Ovary (tissue), 9 donors: ENCODE results near the gene FNIP2. TPM values are rescaled to one million over a fixed set of nuclear protein-coding genes. Genes with fewer than 3 reads are reported as not detected.
"Not testable (repeated sequence)": the region's sequence is repeated elsewhere in the genome, so short reads cannot be mapped to it uniquely, and the experiment has no call there.

Experiments
- DNase-seq, 5 donors: peaks; one replicate each; pipeline ENCODE4 v3.0.0-alpha.2; 2019 to 2020
- H3K27ac ChIP-seq, 2 donors: fragments of 200-600 bp; one replicate each; pipeline versions ENCODE4 v1.5.1 to v1.8.0; 2019 to 2022
- H3K27me3 ChIP-seq: fragments of 200-600 bp; one replicate; pipeline ENCODE4 v1.8.0; 2022
- H3K36me3 ChIP-seq: fragments of 200-600 bp; sonication (generic); one replicate; pipeline ENCODE4 v1.5.1; 2019
- H3K4me1 ChIP-seq: one replicate; pipeline ENCODE4 v1.8.1; 2013; ENCODE audit warnings: mild to moderate bottlenecking, moderate library complexity; ENCODE audit not compliant: insufficient read depth
- H3K4me3 ChIP-seq: fragments of 200-600 bp; sonication (generic); one replicate; pipeline ENCODE4 v1.5.1; 2017
- H3K9me3 ChIP-seq, 2 donors: fragments of 200-600 bp in 1 of 2; sonication (generic) in 1 of 2; one replicate each; pipeline versions ENCODE4 v1.5.1 to v1.8.1; 2013 to 2019; ENCODE audit warnings: mild to moderate bottlenecking in 1 of 2, moderate library complexity in 1 of 2
- EP300 ChIP-seq: sonication (generic); formaldehyde crosslinking; IDR thresholded peaks from one replicate; pipeline ENCODE4 v1.6.1; 2017; ENCODE audit warnings: antibody characterized with exemption
- POLR2A ChIP-seq: fragments of 450-650 bp; IDR thresholded peaks from one replicate; pipeline ENCODE4 v1.6.1; 2017; ENCODE audit warnings: antibody characterized with exemption, mild to moderate bottlenecking, moderate library complexity
- WGBS, 3 donors: extraction: QIAGEN DNeasy Blood & Tissue Kit in 1 of 3; methylation state at CpG; one replicate each; pipeline versions ENCODE4 v1.1.5 to v1.1.7; 2013 to 2017; 5-methylcytosine and 5-hydroxymethylcytosine counted together
- intact Hi-C, 4 donors: fragments of 100-400 bp; cut with DNase I; formaldehyde crosslinking; loops; one replicate each; pipeline versions ENCODE4 v1.11.0 to v1.15.1; 2022 to 2023
- polyA plus RNA-seq, 2 donors: library from polyadenylated mRNA; stranded (reverse); fragments of 200-250 nt in 1 of 2; fragments of 350-450 nt in 1 of 2; fragmentation: Illumina TruSeq in 1 of 2; extraction: RNeasy Lipid Tissue Mini Kit (QIAGEN cat#74804) in 1 of 2; gene quantifications; one replicate each; pipeline ENCODE4 v1.2.3, GENCODE V29; 2013 to 2014
- total RNA-seq, 7 donors: library from RNA; depleted of rRNA in 2 of 7; stranded (reverse); fragments of >200 nt in 2 of 7; fragmentation: NEBNext Ultra II Directional in 3 of 7; extraction: Animal tissue kit (Norgen Biotek cat#: 25700) in 3 of 7; gene quantifications; one replicate each; pipeline versions ENCODE4 v1.1.0 to v1.2.4, GENCODE V29; 2016 to 2023
- TF ChIP-seq, protein P1 (sequence below), 3 donors: fragments of 450-650 bp in 2 of 3; fragments of 200-600 bp in 1 of 3; IDR thresholded peaks; one replicate each; pipeline versions ENCODE4 v1.5.1 to v1.8.0; 2016 to 2022; ENCODE audit warnings: antibody characterized with exemption in 3 of 3, mild to moderate bottlenecking in 1 of 3
- donor health status: DM: no; HTN: no; CAD: no; lungs with moderate emphysema.
- donor health status: DM: no; HTN: no; CAD: no.
- donor health status: Bipolar disorder and iron deficiency.
- donor health status: DM: yes; HTN: yes; CAD: no.
- donor health status: DM: no; HTN: no; CAD: no.
- donor health status: DM: yes; HTN: yes; CAD: no.

FNIP2 gene
- total and polyA plus RNA-seq, 9 donors: 6.1 to 34.1 (median 20.4) TPM

DNA sequence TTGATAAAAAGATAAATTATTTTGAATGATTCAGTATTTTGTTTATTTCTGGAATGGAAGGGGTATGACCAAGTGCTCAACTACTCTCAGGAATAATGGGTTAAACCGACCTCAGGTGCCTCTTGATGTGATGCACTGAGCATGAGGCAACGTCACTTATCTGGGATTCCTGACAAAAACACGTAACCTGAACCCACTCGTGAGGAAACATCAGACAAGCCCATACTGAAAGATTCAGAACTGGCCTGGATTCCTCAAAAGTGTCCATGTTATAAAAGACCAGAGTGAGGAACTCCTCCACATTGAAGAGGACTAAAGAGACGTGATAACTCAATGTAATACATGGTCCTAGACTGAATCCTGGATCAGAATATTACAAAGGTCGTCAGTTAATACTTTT lies 144.0 kb downstream of the FNIP2 start:
- Histone ChIP-seq H3K4me3 (no peak overlapping the region), H3K4me1 (no peaks in the 10 kb centered on the region), H3K27me3 (no peaks in the 10 kb centered on the region), H3K9me3 (no peaks in the 10 kb centered on the region), H3K36me3 (no peaks in the 10 kb centered on the region), H3K27ac (no peak overlapping the region)
- DNase-seq: no peak
- WGBS, 3 donors: 49 to 79% (median 71%) methylated on average over 6 of the region's 6 CpGs
- intact Hi-C loops: no loop called here
- TF ChIP-seq, protein P1, sequence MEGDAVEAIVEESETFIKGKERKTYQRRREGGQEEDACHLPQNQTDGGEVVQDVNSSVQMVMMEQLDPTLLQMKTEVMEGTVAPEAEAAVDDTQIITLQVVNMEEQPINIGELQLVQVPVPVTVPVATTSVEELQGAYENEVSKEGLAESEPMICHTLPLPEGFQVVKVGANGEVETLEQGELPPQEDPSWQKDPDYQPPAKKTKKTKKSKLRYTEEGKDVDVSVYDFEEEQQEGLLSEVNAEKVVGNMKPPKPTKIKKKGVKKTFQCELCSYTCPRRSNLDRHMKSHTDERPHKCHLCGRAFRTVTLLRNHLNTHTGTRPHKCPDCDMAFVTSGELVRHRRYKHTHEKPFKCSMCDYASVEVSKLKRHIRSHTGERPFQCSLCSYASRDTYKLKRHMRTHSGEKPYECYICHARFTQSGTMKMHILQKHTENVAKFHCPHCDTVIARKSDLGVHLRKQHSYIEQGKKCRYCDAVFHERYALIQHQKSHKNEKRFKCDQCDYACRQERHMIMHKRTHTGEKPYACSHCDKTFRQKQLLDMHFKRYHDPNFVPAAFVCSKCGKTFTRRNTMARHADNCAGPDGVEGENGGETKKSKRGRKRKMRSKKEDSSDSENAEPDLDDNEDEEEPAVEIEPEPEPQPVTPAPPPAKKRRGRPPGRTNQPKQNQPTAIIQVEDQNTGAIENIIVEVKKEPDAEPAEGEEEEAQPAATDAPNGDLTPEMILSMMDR (IDR thresholded peaks at IDR 0.05): no peak
- TF ChIP-seq POLR2A (no peak), EP300 (no peak)

DNA sequence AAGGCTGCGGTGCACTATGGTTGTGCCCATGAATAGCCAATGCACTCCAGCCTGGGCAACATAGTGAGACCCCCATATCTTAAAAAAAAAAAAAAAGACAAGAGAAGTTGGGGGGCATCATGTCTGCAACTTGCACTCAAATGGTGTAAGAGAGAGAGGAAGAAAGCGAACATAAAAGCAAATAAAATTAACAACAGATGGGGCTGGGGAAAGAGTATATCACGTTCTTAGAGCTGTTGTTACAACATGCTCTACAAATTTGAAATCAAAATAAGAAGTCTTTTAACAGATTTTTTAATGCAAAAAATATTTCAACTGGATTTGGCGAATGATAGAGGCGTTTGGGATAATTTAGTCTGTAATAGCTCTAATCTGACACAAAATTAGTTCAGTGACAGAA lies 144.9 kb downstream of the FNIP2 start:
- Histone ChIP-seq H3K27ac (no peak overlapping the region), H3K9me3 (no peaks in the 10 kb centered on the region), H3K36me3 (no peaks in the 10 kb centered on the region), H3K4me3 (no peak overlapping the region), H3K27me3 (no peaks in the 10 kb centered on the region), H3K4me1 (no peaks in the 10 kb centered on the region)
- DNase-seq: no peak
- 41 to 47% (median 46%) methylated on average over 5 of the region's 5 CpGs for WGBS, 3 donors
- TF ChIP-seq POLR2A: no peak
- TF ChIP-seq, protein P1 (IDR thresholded peaks at IDR 0.05): no peak
- TF ChIP-seq EP300: no peak
- intact Hi-C loops: no loop called here

DNA sequence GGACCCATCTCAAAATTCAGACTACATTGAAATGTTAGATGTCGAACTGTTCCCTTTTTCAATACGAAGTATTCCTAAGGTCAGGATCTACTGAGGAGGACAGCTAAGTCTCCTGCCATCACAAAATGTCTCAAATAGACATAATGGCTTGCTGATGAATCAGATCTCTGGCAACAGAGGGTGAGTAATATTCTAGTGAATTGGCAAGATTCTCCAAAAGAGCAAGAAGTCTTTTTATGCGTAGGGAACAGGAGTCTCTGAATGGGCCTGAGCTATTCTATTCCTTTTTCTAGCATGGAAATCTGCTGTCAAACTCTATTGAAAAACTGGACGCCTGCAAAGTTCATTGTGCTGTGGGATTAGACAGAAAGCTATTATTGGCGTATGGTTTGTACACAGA lies 145.4 kb downstream of the FNIP2 start:
- Histone ChIP-seq H3K4me1 (no peaks in the 10 kb centered on the region), H3K4me3 (no peak overlapping the region), H3K27me3 (no peaks in the 10 kb centered on the region), H3K9me3 (no peaks in the 10 kb centered on the region), H3K36me3 (no peaks in the 10 kb centered on the region), H3K27ac (no peak overlapping the region)
- WGBS, 3 donors: 36 to 47% (median 46%) methylated on average over 5 of the region's 5 CpGs
- TF ChIP-seq, protein P1 (IDR thresholded peaks at IDR 0.05): no peak
- TF ChIP-seq POLR2A (no peak), EP300 (no peak)
- DNase-seq: no peak
- intact Hi-C loops: no loop called here

DNA sequence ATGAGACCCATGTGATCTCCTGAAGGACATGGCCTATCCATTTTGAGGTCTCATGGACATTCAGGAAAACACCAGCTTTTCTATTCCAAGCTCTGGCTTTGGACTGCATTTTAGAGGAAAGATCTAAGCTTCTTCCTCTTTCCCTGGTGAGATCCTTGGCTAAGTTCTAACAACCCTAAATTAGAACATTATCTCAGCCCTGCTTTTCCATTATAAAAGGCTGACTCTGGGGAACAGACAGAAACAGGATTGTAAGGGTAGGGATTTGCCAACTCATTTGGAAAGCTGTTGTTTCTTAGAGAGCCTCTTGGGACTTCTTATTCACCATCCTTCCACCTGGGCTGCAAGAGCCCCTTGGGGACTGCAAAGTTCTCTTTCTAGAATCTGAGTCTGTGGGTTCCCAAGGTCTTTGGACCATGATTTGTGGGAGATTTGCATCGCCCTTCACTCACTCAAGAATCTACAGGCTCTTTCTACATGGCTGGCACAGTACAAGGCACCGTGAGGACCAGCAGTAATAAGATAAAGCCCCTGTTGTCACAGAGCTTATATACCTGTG lies 146.9 kb downstream of the FNIP2 start:
- intact Hi-C loops: no loop called here
- Histone ChIP-seq H3K27me3 (no peaks in the 10 kb centered on the region), H3K9me3 (no peaks in the 10 kb centered on the region), H3K4me1 (no peaks in the 10 kb centered on the region), H3K36me3 (no peaks in the 10 kb centered on the region), H3K4me3 (no peak overlapping the region), H3K27ac (no peak overlapping the region)
- no peak for DNase-seq
- TF ChIP-seq EP300 (no peak), POLR2A (no peak)
- TF ChIP-seq, protein P1 (IDR thresholded peaks at IDR 0.05): no peak
- 85 to 97% (median 93%) methylated on average over 2 of the region's 2 CpGs for WGBS, 3 donors

DNA sequence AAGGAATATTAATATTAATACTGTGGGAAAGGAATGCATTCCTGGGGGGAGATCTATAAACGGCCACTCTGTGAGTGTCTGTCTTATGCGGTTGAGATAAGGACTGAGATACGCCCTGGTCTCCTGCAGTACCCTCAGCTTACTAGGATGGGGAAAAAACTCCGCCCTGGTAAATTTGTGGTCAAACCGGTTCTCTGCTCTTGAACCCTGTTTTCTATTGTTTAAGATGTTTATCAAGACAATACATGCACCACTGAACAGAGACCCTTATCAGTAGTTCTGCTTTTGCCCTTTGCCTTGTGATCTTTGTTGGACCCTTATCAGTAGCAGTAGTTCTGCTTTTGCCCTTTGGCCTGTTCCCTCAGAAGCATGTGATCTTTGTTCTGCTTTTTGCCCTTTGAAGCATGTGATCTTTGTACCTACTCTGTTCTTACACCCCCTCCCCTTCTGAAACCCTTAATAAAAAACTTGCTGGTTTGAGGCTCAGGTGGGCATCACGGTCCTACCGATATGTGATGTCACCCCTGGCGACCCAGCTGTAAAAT lies 151.7 kb downstream of the FNIP2 start:
- intact Hi-C loops, H3K27ac ChIP-seq, H3K4me3 ChIP-seq, H3K27me3 ChIP-seq, H3K4me1 ChIP-seq, H3K9me3 ChIP-seq, H3K36me3 ChIP-seq, DNase-seq: not testable (repeated sequence)
- WGBS, 3 donors: 81 to 93% (median 89%) methylated on average over 8 of the region's 8 CpGs

DNA sequence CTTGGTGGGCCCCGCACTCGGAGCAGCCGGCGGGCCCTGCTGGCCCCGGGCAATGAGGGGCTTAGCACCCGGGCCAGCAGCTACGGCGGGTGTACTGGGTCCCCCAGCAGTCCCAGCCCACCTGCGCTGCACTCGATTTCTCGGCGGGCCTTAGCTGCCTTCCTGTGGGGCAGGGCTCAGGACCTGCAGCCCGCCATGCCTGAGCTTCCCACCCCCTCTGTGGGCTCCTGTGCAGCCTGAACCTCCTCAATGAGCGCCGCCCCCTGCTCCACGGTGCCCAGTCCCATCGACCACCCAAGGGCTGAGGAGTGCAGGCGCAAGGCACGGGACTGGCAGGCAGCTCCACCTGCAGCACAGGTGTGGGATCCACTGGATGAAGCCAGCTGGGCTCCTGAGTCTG lies 158.9 kb downstream of the FNIP2 start:
- intact Hi-C loops, H3K36me3 ChIP-seq, H3K4me3 ChIP-seq, H3K27ac ChIP-seq, DNase-seq, H3K4me1 ChIP-seq, H3K27me3 ChIP-seq, H3K9me3 ChIP-seq: not testable (repeated sequence)
- WGBS, 3 donors: 95 to 97% (median 96%) methylated on average over 15 to 19 of the region's 19 CpGs
